HT-29 (cell line): ENCODE measurements around the gene RNF114. TPM values are rescaled to one million over a fixed set of nuclear protein-coding genes. Genes with fewer than 3 reads are reported as not detected.
"Not testable (repeated sequence)": the region's sequence is repeated elsewhere in the genome, so short reads cannot be mapped to it uniquely, and the experiment has no call there.

ENCODE experiments used
- DNase-seq: peaks from one replicate; pipeline ENCODE4 v3.0.0-alpha.2; 2015; ENCODE audit warnings: low spot score
- total RNA-seq: library from RNA; depleted of rRNA; stranded (reverse); fragments of >200 nt; shearing (Covaris generic); gene quantifications from 2 replicates; pipeline ENCODE4 v1.2.3, GENCODE V29; 2014

The RNF114 gene
- total RNA-seq, 1 experiment from 2014 or later, result 95.2 TPM

DNA sequence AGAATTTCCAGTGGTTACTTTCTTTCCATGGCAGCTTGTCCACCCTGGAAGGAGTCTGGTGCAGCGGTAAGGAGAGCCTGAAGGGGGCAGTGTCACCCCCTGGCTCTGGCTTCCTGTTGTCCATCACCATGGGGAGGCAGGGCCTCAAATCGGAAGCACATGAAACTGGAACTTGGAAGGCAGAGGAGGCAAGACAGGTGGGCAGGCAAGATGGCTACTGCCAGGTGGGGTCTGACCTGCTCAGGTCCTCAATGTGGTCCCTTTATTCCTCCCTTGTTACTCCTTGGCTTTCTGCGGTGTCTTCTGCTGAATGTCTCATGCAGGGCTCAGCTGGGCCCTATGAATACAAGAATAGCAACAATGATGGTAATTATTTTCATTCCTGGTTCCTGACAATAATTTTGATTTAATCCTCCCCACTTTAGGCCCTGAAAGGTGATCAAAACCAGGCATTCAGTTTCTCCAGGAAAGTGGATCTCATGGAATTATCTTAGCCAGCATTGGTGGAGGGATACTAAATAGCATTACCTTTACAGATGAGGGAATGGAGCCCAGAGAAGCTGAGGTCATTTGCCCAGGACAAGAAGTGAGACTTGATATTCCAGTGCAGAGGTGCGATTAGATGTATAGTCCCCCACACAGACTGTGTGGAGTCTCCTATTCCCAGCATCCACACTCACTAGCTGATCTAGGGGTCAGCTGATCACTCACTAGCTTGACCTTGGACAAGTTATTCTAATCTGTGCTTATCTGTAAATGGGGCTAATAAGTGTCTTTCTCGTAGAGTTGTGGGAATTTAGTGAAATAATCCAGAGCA is 29.0 kb downstream of the RNF114 start:
- DNase-seq, result peak; percentile 81

DNA sequence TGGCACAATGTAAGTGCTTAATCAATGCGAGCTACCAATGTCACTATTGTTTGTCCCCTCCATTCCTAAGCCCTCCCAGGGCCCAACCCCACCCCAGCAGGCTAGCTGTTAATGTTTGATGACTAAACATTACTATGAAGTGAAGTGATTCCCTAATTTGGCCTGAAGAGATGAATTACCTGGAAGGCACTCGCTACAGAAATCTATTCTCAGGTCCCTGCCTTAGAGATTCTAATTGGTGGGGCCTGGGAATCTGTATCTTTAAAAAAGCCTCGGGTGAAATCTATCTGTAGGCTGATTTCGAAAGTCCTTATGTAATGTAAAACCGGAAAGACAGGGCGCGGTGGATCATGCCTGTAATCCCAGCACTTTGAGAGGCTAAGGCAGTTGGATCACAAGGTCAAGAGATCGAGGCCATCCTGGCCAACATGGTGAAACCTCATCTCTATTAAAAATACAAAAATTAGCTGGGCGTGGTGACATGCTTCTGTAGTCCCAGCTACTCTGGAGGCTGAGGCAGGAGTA is 29.6 kb downstream of the RNF114 start:
- no peak for DNase-seq

- no peak for DNase-seq
Observed at GRCh38 chr20:49966861-49967260, 30.7 kb downstream of the RNF114 start.

DNA sequence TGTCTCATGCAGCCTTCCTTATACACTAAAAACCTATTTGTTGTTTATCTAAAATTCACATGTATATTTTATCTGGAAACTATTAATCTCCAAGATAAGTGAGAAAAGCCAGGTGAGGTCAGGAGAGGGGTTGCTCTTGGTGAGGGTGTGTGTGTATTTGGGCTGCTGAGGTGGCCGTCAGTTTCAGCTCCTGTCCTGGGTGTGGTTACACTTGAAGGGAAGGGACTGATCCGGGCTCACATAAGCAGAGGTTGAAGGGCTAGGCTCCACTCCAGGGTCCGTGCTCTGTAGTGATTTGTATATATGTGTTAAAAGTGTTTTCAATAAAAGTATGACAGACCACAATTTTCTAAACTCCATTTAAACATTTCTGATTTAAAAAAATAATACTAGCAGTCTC is 33.0 kb downstream of the RNF114 start:
- no peak for DNase-seq

- no peak for DNase-seq
Observed at GRCh38 chr20:49969946-49970345, 33.7 kb downstream of the RNF114 start.

DNA sequence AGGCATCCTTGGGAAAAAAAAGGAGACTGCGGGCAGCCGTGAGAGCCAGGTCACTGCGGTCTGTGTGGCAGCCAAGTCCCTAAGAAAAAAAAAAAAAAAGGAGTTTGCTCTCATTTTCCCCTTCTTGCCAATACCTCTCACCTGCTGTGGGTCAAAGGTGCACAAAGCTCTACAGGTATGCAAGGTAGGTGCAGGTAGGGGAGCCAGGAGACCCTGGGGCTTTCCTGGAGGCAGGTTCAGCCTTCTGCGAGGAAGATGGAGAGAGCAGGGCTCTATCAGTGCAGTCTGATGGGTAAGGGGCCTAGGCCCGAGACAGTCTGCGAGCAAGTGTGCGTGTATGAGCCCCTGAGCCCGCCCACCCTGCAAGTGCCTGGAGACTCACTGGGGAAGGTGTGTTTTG is 34.3 kb downstream of the RNF114 start:
- DNase-seq, result no peak

GRCh38 chr20:49973981-49974380 is 37.8 kb downstream of the RNF114 start:
- DNase-seq, result no peak

DNA sequence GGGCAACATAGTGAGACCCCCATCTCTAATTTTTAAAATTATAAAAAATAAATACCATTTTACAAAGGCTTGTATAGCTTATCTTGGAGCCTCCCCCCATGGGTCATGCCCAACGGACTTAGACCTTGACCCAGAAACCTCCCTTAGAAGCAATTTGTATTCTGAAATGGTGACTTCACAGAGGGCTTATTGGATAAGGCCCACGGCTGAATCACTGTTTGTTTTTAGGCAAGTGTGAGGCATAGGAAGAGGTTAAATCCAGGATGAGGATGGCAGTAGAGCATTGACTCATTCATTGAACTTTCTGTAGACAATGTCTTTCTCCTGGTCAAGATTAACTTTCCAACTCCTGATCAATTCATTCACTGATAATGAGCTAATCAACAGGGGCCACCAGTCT is 40.3 kb downstream of the RNF114 start:
- peak; percentile 25 for DNase-seq

- DNase-seq, result not testable (repeated sequence)
Observed at GRCh38 chr20:49977740-49978139, 41.5 kb downstream of the RNF114 start.

DNA sequence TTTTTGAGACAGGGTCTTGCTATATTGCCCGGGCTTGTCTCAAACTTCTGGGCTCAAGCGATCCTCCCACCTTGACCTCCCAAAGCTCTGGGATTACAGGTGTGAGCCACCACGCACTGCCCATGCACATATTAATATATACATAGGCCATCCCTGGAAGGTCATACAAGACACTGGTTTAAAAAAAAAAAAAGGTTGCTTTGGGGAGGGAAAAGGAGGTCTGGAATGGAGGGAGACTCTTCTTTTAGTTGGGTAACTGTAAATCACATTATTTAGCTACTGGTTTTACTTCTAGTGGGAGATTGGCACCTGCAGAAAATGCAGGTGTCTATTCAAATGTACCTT is 42.5 kb downstream of the RNF114 start:
- no peak for DNase-seq

GRCh38 chr20:49979030-49979832 is 43.0 kb downstream of the RNF114 start:
- peak; percentile 78 for DNase-seq

DNA sequence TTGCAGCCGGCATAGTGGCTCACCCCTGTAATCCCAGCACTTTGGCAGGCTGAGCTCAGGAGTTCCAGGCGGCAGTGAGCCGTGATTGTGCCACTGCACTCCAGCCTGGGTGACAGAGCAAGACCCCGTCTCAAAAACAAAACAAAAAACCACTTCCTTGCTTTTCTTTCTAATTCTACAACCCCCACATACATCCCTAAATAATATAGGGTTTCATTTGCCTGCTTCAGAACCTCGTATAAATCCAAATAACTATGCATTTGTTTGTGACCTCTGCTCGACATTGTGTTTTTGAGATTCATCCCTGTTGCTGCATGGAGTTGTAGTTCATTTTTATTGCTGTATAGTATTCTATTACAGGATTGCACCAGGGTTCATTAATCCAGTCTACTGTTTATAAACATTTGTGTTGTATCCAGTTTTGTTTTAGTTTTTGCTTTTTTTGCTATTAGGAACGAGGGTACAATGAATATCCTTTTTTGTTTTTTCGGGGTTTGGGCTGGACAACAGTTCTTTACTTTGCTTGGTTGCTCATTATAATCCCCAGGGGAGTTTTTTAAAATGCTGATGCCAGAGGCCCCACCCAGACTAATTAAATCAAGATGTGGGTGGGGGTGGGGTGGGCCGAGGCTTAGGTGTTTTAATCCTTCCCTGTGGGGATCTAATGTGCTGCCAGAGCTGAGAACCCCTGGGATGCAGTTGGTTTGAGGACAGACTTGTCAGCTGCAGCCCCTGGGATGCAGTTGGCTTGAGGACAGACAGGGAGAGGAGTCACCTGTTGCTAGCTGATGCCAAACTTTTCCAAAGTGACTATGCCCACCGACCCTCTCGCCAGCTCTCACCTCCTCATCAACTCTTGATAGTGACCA is 44.2 kb downstream of the RNF114 start:
- no peak for DNase-seq

DNA sequence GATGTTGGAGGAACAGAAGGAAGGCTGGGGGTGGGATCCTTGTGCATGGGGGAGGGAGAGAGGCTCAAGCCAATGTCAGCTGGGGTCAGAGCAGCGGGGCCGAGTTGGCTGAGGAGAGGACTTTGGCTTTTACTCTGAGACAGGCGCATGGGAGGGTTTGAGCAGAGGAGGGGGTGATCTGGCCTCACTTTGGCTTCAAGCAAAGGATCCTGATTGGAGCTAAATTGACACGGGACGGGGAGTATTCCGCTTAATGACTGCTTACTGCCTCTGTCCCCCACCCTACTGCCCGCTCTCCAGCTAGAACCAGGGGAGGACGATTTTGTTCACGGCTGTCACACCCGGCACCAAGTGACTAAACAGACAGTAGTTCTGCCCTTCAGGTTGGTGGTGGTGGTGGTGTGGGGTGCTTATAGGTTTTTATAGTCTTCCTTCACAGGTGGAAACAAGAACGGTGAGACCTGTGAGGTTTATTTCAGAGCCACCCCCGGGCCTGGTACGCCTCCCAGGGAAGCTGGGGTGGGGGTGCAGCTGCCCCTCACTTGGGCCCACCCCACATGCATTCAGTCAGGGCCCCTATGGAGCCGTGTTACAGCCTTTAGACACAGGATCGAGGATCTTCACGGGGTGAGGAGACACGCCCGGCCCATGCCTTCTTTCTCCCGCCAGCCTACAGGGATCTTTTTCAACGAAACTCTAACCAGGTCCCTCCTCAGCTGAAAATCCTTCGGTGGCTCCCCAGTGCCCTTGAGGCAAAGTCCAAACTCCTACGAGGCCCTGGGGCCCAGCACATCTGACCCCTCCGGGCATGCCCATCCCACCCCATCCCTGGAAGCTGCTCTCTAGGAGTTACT is 45.2 kb downstream of the RNF114 start:
- no peak for DNase-seq

DNA sequence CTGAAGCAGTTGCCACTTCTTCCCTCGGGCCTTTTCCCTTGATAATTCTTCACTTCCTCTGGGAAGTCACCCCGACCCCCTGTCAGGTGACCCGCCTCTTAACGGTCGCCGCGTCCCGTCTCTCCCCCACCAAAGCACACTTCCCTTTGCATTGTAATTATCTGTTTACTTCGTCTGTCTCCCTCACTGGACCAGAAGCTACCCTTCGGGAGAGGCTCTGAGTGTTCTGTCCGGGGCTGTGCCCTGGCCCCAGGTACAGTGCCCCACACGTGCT is 45.8 kb downstream of the RNF114 start:
- no peak for DNase-seq

DNA sequence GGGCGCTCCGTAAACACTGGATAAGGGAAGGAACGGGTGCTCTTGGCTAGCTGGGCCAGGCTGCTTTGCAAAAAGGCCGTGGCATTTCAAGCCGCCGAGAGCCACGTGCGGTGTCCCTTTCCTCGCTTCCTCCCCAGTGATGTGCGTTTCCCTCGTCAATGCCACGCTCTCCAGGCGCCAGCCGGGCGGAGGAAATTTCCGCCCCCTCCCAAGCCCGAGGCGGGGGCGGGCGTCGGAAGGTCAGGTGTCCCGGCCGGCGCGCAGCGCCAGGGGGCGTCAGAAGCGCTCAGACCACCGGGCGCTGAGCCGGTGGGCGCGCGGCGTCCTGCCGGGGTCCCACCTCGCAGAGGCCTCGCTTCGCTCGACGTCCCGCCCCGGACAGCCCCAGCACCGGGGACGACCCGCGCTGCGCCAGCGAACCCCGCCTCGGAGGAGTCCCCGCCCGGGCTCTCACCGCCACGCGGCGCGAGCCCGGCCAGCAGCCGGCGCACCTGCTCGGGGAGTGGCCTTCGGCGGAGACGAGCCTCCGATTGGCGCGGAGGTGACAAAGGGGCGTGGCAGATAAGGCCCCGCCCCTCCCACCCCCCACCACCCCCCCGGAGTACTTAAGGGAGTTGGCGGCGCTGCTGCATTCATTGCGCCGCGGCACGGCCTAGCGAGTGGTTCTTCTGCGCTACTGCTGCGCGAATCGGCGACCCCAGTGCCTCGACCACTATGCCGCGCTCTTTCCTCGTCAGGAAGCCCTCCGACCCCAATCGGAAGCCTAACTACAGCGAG is 46.3 kb downstream of the RNF114 start, which contains the start of gene SNAI1:
TSS of gene SNAI1 (plus strand) at position 635 of the 777 bp plus-strand sequence. CDS start at position 715, 80 bp downstream.
- DNase-seq, result peak; percentile 93

DNA sequence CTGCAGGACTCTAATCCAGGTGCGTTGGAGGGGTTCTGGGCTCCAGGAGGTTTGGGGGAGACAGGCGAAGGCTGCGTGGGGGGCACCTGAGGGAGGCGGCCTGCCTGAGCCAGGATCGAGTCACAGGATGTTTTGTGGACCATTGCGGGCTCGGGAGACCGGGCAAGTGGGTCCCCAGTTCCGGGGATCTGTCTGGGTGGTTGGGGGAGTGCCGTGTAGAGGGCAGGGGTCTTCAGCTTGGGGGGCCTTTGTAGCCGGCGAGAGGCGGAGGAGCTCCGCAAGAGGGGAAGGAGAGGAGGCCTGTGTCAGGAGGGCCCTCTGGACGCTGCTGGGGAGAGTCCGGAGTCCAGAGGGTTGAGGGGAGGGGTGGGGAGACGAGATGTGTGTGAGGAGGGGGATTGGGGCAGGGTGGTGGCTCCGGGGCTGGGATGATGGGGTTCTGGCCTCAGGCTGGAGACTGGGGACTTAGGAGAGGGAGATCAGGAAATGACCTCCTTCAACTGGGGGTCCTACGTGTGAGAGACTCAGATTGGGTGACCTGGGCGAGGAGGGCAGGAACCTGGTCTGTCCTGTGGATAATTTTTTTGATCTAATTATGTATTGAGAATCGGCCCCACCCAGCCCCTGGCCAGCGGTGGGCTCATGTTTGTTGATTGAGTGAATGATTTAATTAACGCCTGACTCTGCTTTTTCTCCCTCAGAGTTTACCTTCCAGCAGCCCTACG is 47.1 kb downstream of the RNF114 start:
- no peak for DNase-seq

GRCh38 chr20:49983848-49984408 is 47.7 kb downstream of the RNF114 start:
- no peak for DNase-seq

- no peak for DNase-seq
Observed at GRCh38 chr20:49984426-49985153, 48.4 kb downstream of the RNF114 start.
